ENCODE results near the gene EIF2S3B. TPM values are rescaled to one million over a fixed set of nuclear protein-coding genes. Genes with fewer than 3 reads are reported as not detected.

The EIF2S3B gene
- total and polyA plus RNA-seq, 2 of the 4 experiments (the other 2 are of a cell fraction) = 0.39 to 6.8 TPM

DNA sequence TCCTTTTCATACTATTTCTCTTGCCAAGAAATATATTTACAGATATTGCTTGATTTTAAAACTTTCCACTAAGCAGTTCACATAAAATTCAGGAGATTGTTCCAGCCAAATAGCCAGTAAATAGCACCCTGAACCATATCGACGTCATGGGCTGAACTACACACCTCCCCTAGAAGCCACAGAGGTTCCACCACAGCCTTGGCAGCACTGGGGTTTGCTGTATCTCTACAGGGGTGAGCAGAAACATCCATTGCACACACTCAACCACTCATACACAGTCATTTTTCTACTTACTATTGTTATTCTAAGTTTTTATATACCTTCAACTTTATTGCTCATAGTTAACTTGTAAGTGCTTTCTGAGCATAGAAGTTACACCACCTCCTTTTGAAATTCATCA lies 8.1 kb upstream of the EIF2S3B start:
- dilution Hi-C loops (cut with HindIII; ENCODE audit: low sequenced_read_pairs, unreplicated experiment) = no loop called here
- Histone ChIP-seq H2BK120ac (ENCODE audit: low read depth, low read length) (no peak overlapping the region), H4K20me1 (ENCODE audit: insufficient read depth, low read length) (no peaks in the 10 kb centered on the region), H3K4ac (ENCODE audit: low read depth, low read length) (no peak overlapping the region), H3K23ac (ENCODE audit: low read depth, low read length) (no peak overlapping the region), H2BK5ac (ENCODE audit: low read depth, low read length, poor library complexity, severe bottlenecking) (no peak overlapping the region), H2BK15ac (ENCODE audit: low read depth, low read length) (no peak overlapping the region), H3K9ac (ENCODE audit: low read depth, low read length) (no peak overlapping the region), H2AK5ac (ENCODE audit: low read depth, low read length) (no peak overlapping the region), H3K9me1 (ENCODE audit: insufficient read depth, low read length) (no peaks in the 10 kb centered on the region), H3K27ac (ENCODE audit: insufficient read depth, low read length) (no peak overlapping the region), H4K5ac (ENCODE audit: low read depth, low read length) (no peak overlapping the region), H3K36me3 (ENCODE audit: control insufficient read depth, insufficient read depth, low read length) (no peaks in the 10 kb centered on the region), H2AK9ac (replicated peaks; ENCODE audit: low read depth, low read length, poor library complexity) (no peak overlapping the region), H3K18ac (ENCODE audit: low read depth, low read length) (no peak overlapping the region), H3K79me1 (ENCODE audit: low read depth in 1 of 2, low read length in 2 of 2) (no peaks in the 10 kb centered on the region), H2BK20ac (ENCODE audit: low read depth, low read length) (no peak overlapping the region), H3K56ac (ENCODE audit: extremely low read depth, insufficient read depth, low read length) (no peak overlapping the region), H3K9me3 (ENCODE audit: control insufficient read depth, insufficient read depth, low read length) (no peaks in the 10 kb centered on the region), H4K91ac (ENCODE audit: insufficient read depth, low read depth, low read length) (no peak overlapping the region), H3K4me1 (ENCODE audit: control insufficient read depth, insufficient read depth, low read length) (no peaks in the 10 kb centered on the region), H3K14ac (replicated peaks; ENCODE audit: low read depth, low read length) (no peak overlapping the region), H3K4me3 (ENCODE audit: insufficient read depth, low read depth, low read length) (no peak overlapping the region), H3K4me2 (ENCODE audit: low read depth, low read length) (no peak overlapping the region), H3K27me3 (ENCODE audit: control insufficient read depth, insufficient read depth, low read length) (peaks cover 6% of the 10 kb centered on the region), H4K8ac (ENCODE audit: low read depth in 2 of 2, low read length in 2 of 2) (no peak overlapping the region), H2AFZ (replicated peaks; ENCODE audit: low read length, poor library complexity) (no peak overlapping the region)
- intact Hi-C loops (cut with micrococcal nuclease) = no loop called here
- ATAC-seq (ENCODE audit: low read depth) (no peak), DNase-seq (no peak)
- no CpG with 5 or more reads among the region's 2 CpGs for WGBS, 2 experiments (ENCODE audit: extremely low coverage in 2 of 2, insufficient read length in 1 of 2)
- TF ChIP-seq, protein P1, sequence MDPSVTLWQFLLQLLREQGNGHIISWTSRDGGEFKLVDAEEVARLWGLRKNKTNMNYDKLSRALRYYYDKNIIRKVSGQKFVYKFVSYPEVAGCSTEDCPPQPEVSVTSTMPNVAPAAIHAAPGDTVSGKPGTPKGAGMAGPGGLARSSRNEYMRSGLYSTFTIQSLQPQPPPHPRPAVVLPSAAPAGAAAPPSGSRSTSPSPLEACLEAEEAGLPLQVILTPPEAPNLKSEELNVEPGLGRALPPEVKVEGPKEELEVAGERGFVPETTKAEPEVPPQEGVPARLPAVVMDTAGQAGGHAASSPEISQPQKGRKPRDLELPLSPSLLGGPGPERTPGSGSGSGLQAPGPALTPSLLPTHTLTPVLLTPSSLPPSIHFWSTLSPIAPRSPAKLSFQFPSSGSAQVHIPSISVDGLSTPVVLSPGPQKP (IDR thresholded peaks at IDR 0.05; ENCODE audit: borderline replicate concordance, low read depth, low read length) = no peak
- no peak for TF ChIP-seq MAZ (IDR thresholded peaks at IDR 0.05; ENCODE audit: borderline replicate concordance, low read depth, low read length)
- POLR2A ChIA-PET (ENCODE audit: unreplicated experiment) = interaction anchor here (0.6 kb wide), 1 partner anchor 1307 kb away, joined by 4 read pairs; no protein-coding TSS in a partner anchor
- CTCF ChIA-PET = no interaction called here
- in situ Hi-C loops (cut with MboI; ENCODE audit: low sequenced_read_pairs) = no loop called here
- BruUV-seq (replicated peaks) = no TSS peak
